Large intestine (tissue), 3 donors: ENCODE results near the gene FAAP20. TPM values are rescaled to one million over a fixed set of nuclear protein-coding genes. Genes with fewer than 3 reads are reported as not detected.
"Not testable (repeated sequence)": the region's sequence is repeated elsewhere in the genome, so short reads cannot be mapped to it uniquely, and the experiment has no call there.

ENCODE experiments used
- DNase-seq, 2 donors: peaks; one replicate each; pipeline versions ENCODE4 v3.0.0 to v3.0.0-alpha.2; 2013
- H3K27ac ChIP-seq: one replicate; pipeline ENCODE4 v1.5.1; 2013; ENCODE audit warnings: low read length
- H3K27me3 ChIP-seq: 2 replicates; pipeline ENCODE4 v1.6.1; 2013; ENCODE audit warnings: low read length; ENCODE audit not compliant: control insufficient read depth, insufficient read depth
- H3K36me3 ChIP-seq: 2 replicates; pipeline ENCODE4 v1.6.1; 2013; ENCODE audit warnings: low read length; ENCODE audit not compliant: control insufficient read depth, insufficient read depth
- H3K4me1 ChIP-seq: one replicate; pipeline ENCODE4 v1.6.1; 2013; ENCODE audit warnings: low read length; ENCODE audit not compliant: control insufficient read depth, insufficient read depth
- H3K4me3 ChIP-seq: one replicate; pipeline ENCODE4 v1.5.1; 2013; ENCODE audit warnings: low read length
- H3K9me3 ChIP-seq: one replicate; pipeline ENCODE4 v1.6.1; 2013; ENCODE audit warnings: mild to moderate bottlenecking, low read depth, low read length, moderate library complexity; ENCODE audit not compliant: control insufficient read depth
- WGBS: methylation state at CpG from one replicate; pipeline ENCODE4 v1.1.5; 2013; ENCODE audit warnings: low lambda C conversion rate; ENCODE audit not compliant: insufficient coverage; 5-methylcytosine and 5-hydroxymethylcytosine counted together
- polyA plus RNA-seq: library from polyadenylated mRNA; unstranded; fragments of 120-200 nt; gene quantifications from one replicate; pipeline ENCODE4 v1.2.1, GENCODE V29; 2013

FAAP20 gene
- polyA plus RNA-seq, 1 donor = 59.6 TPM

GRCh38 chr1:2154022-2154421 is 40.5 kb downstream of the FAAP20 start:
- Histone ChIP-seq H3K4me1 (no peaks in the 10 kb centered on the region), H3K4me3 (no peak overlapping the region), H3K36me3 (peaks cover 64% of the 10 kb centered on the region), H3K27ac (no peak overlapping the region), H3K9me3 (no peaks in the 10 kb centered on the region), H3K27me3 (no peaks in the 10 kb centered on the region)
- DNase-seq = no peak
- 100% methylated on average over 1 of the region's 21 CpGs for WGBS

DNA sequence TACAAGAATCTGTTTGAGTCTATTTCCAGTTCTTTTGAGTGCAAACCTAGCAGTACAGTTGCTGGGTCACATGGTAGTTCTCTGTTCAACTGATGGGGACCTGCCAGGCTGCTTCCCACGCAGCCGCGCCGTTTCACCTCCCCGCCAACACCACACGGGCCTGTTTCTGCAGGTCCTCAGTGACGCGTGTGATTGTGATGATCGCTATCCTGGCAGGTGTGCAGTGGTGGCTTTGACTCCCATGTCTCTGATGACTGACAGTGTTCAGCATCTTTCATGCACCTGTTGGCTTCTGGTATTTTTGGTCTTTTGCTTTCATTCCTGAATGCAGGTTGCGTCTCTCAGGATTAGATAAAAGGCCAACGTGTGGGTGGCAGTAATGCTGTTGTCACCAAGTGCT is 41.6 kb downstream of the FAAP20 start:
- Histone ChIP-seq H3K27me3 (no peaks in the 10 kb centered on the region), H3K9me3 (no peaks in the 10 kb centered on the region), H3K4me3 (no peak overlapping the region), H3K27ac (no peak overlapping the region), H3K36me3 (peaks cover 68% of the 10 kb centered on the region), H3K4me1 (no peaks in the 10 kb centered on the region)
- WGBS = no CpG with 5 or more reads among the region's 11 CpGs
- DNase-seq = no peak

GRCh38 chr1:2151911-2152310 is 42.7 kb downstream of the FAAP20 start:
- H3K4me3 ChIP-seq = no peak overlapping the region
- peaks cover 69% of the 10 kb centered on the region for H3K36me3 ChIP-seq
- H3K27ac ChIP-seq = no peak overlapping the region

GRCh38 chr1:2151252-2151651 is 43.3 kb downstream of the FAAP20 start:
- Histone ChIP-seq H3K27me3 (no peaks in the 10 kb centered on the region), H3K27ac (no peak overlapping the region)
- no peak for DNase-seq

More at GRCh38 chr1:2151911-2152310, 42.7 kb downstream of the FAAP20 start:
- H3K27me3 ChIP-seq = no peaks in the 10 kb centered on the region
- no peaks in the 10 kb centered on the region for H3K4me1 ChIP-seq
- no peak for DNase-seq
- H3K9me3 ChIP-seq = no peaks in the 10 kb centered on the region
- WGBS = no CpG with 5 or more reads among the region's 6 CpGs

DNA sequence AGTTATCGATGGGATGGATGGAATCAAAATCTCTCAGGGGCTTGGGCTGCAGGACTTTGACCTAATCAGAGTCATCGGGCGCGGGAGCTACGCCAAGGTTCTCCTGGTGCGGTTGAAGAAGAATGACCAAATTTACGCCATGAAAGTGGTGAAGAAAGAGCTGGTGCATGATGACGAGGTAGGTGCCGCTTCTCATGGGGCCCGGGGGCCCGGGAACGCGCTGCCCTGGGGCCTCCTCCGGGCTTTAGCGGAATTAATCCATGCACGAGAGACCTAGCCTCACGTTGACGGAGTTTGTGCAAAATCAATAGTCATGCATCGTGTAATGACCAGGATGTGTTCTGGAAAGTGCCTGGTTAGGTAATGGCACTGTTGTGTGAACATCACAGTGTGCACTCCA is 43.8 kb downstream of the FAAP20 start:
- WGBS = no CpG with 5 or more reads among the region's 19 CpGs
- peaks cover 71% of the 10 kb centered on the region for H3K36me3 ChIP-seq

More at GRCh38 chr1:2151252-2151651, 43.3 kb downstream of the FAAP20 start:
- WGBS = no CpG with 5 or more reads among the region's 10 CpGs
- Histone ChIP-seq H3K4me1 (no peaks in the 10 kb centered on the region), H3K4me3 (no peak overlapping the region), H3K36me3 (peaks cover 71% of the 10 kb centered on the region), H3K9me3 (no peaks in the 10 kb centered on the region)

DNA sequence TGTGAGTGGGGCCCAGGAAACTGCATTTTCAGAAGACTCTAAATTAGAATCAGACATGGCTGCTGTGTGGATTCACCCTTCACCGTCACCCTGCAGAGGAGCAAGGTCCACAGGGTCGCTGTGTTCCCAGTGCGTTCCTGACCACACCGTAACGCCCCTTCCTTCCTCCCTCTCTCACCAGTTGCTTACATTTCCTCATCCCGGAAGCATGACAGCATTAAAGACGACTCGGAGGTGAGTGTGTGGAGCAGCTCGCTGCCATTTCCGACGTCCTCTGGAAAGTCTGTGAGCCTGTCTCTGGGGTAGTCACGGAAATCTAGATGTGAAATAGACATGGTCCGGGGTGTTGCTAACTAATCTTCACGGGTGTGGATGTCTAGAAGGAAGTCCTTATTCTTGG is 45.9 kb downstream of the FAAP20 start:
- WGBS = no CpG with 5 or more reads among the region's 14 CpGs
- peaks cover 80% of the 10 kb centered on the region for H3K36me3 ChIP-seq
- H3K27me3 ChIP-seq = no peaks in the 10 kb centered on the region
- H3K4me1 ChIP-seq = no peaks in the 10 kb centered on the region
- no peaks in the 10 kb centered on the region for H3K9me3 ChIP-seq
- H3K27ac ChIP-seq = no peak overlapping the region
- no peak for DNase-seq
- H3K4me3 ChIP-seq = no peak overlapping the region

More for the DNA sequence above, 43.8 kb downstream of the FAAP20 start:
- Histone ChIP-seq H3K4me1 (no peaks in the 10 kb centered on the region), H3K4me3 (no peak overlapping the region), H3K27me3 (no peaks in the 10 kb centered on the region), H3K9me3 (no peaks in the 10 kb centered on the region), H3K27ac (no peak overlapping the region)
- no peak for DNase-seq

GRCh38 chr1:2147869-2148268 is 46.7 kb downstream of the FAAP20 start:
- not testable (repeated sequence) for H3K9me3 ChIP-seq, H3K4me3 ChIP-seq, H3K4me1 ChIP-seq, DNase-seq, H3K27ac ChIP-seq, H3K27me3 ChIP-seq
- peaks cover 74% of the 10 kb centered on the region for H3K36me3 ChIP-seq
- 100% methylated on average over 1 of the region's 5 CpGs for WGBS

DNA sequence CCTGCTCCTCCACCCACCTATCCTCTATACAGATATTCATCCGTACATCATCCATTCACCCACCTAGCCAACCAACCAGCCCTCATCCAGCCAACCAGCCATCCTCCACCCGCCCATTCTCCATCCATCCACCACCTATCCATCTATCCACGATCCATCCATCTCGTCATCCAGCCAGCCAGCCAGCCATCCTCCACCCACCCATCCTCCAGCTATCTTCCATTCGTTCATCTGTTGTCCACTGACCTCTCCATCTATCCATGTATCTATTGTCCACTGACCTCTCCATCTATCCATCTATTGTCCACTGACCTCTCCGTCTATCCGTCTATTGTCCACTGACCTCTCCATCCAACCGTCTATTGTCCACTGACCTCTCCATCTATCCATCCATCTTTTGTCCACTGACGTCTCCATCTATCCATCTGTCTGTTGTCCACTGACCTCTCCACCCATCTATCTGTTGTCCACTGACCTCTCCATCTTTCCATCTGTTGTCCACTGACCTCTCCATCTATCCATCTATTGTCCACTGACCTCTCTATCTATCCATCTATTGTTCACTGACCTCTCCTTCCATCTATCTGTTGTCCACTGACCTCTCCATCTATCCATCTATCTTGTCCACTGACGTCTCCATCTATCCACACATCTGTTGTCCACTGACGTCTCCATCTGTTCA is 47.6 kb downstream of the FAAP20 start:
- DNase-seq = no peak
- Histone ChIP-seq H3K36me3 (peaks cover 76% of the 10 kb centered on the region), H3K27me3 (no peaks in the 10 kb centered on the region), H3K4me3 (no peak overlapping the region), H3K9me3 (no peaks in the 10 kb centered on the region), H3K27ac (no peak overlapping the region), H3K4me1 (no peaks in the 10 kb centered on the region)
- 100% methylated on average over 7 of the region's 11 CpGs for WGBS

DNA sequence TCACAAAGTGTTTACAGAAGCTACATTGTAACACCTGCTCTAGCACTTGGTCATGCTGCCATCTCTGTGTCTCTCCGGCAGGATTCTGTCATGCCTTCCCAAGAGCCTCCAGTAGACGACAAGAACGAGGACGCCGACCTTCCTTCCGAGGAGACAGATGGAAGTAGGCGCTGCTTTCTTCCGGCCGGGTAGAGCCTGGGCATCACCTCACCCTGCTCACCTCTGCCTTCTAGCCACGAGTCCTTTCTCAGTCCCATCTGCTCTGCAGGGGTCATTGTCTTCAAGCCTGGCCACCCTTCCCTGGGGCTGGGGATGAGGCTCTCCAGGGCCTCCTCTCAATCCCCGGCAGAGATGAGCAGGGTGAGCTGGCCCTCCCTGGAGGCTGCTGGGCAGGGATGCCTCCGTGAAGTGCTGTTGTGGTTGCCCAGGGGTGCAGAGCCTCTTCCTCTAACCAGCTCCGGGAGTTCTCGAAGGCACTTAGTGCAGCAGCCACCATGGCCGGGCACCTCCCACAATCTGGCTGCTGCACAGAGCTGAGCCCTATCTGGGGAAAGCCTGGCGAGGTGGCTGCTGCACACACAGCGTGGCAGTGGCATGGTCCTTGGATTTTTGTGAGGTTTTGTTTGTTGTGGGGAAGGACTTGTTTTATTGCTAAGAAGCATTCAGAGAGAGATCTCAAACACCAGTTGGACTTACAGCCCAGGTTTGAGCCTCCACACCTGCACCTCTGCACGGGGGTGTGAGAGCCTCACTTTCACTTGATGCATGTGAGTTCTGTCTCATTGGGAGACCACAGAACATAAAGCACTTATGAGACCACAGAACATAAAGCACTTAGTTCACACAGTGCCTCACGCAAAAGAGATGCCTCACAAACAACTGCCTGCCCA is 48.4 kb downstream of the FAAP20 start:
- H3K9me3 ChIP-seq = no peaks in the 10 kb centered on the region
- WGBS = 100% methylated on average over 1 of the region's 19 CpGs
- peaks cover 71% of the 10 kb centered on the region for H3K36me3 ChIP-seq
- H3K27ac ChIP-seq = no peak overlapping the region
- H3K4me1 ChIP-seq = no peaks in the 10 kb centered on the region
- no peaks in the 10 kb centered on the region for H3K27me3 ChIP-seq
- no peak for DNase-seq
- no peak overlapping the region for H3K4me3 ChIP-seq

DNA sequence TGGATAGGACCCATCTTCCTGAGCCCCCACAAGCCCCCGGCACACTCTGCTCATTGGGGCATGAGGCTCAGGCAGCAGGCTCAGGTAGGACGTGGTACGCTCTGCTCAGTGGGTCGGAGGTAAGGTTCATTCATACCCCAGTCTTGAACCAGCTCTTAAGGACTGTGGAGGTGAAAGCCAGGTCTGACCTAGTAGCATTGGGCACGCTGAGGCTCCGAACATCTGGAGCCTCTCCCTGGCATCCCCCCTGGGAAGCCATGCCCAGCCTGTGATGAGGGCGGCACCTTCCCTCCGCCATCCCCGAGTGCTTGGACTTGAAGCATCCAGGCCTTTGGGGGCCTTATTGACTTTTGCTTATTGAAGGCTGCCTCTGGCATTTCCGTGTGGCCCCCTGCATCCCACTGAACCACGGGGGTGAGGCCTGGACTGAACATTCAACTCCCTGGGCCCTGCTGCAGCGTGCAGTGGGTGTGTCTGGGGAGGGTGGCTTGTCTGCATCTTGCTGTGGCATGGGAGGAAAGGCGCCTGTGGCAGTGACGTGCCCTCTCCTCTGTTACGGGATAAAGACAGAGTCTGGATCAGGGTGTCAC is 50.0 kb downstream of the FAAP20 start:
- whole genome bisulfite sequencing = no CpG with 5 or more reads among the region's 15 CpGs
- peaks cover 59% of the 10 kb centered on the region for H3K36me3 ChIP-seq
- no peak overlapping the region for H3K4me3 ChIP-seq
- H3K4me1 ChIP-seq = peaks cover 3% of the 10 kb centered on the region
- no peak overlapping the region for H3K27ac ChIP-seq
- DNase-seq = no peak
- no peaks in the 10 kb centered on the region for H3K27me3 ChIP-seq
- no peaks in the 10 kb centered on the region for H3K9me3 ChIP-seq
